NCI-H82 treated with DMSO at 0.1 percent for 48 hours (cell line): ENCODE results near the gene HSF2BP.
"Not testable (repeated sequence)": the region's sequence is repeated elsewhere in the genome, so short reads cannot be mapped to it uniquely, and the experiment has no call there.

Experiments
- DNase-seq: peaks from one replicate; lab custom pipeline; 2025; ENCODE audit not compliant: unreplicated experiment; lab: John Stamatoyannopoulos, UW

HSF2BP gene

DNA sequence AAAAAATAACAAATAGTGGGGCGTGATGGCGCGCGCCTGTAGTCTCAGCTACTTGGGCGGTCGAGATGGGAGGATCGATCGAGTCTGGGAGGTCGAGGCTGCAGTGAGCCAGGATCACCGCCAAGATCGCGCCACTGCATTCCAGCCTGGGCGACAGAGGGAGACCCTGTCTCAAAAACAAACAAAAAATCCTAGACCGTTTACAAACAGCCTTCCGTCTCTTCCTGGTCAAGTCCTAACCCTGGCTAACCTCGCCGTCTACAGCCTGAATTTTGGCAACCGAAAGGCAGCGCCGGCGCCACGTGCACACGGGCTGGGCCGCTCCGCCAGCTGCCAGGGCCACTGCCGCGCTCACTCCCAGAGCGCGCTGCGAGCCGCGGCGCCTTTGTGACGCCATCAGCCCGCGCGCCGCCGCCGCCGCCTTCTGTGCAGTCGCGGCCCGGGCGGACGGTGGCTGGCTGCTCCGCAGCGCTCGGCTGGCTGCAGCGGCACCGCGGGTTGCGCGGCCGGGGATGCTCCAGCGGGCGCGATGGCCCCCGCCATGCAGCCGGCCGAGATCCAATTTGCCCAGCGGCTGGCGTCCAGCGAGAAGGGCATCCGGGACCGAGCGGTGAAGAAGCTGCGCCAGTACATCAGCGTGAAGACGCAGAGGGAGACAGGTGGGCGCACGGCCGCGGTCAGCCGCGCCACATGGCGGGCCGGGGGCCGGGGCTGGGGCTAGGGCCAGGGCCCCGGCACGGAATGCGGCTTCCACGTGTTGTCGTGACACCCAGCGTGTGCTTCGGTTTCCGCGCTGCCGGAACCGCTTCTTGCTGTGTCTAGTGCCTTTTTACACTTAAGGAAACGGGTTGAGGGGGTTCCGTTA, at the start of gene HSF2BP, which contains the start of gene RRP1B:
Gene HSF2BP (minus strand): TSS at position 353 of the 865 bp plus-strand sequence. CDS start 1,392 bp downstream, outside the sequence.
Gene RRP1B (plus strand): TSS at position 425 of the 865 bp plus-strand sequence. CDS start 105 bp downstream, at position 530.
- DNase-seq: peak; percentile 53

DNA sequence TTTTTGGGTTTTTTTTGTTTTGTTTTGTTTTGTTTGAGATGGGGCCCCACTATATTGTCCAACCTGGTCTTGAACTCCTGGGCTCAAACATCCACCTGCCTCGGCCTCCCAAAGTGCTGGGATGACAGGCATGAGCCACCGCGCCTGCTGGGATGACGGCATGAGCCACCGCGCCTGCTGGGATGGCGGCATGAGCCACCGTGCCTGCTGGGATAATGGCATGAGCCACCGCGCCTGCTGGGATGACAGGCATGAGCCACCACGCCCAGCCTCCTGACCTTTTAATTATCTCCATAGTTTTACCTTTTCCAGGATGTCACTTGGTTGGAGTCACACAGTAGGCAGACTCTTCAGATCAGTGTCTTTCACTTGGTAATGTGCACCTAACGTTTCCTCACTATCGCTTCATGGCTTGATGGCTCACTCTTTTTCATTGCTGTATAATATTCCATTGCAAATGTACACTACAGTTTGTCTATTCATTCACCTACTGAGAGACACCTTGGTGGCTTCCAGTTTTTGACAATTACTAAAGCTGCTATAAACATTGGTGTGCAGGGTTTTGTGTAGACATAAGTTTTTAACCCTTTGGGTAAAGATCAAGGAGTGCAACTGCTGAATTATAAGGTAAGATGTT, 49.6 kb upstream of the HSF2BP start:
- DNase-seq: no peak

DNA sequence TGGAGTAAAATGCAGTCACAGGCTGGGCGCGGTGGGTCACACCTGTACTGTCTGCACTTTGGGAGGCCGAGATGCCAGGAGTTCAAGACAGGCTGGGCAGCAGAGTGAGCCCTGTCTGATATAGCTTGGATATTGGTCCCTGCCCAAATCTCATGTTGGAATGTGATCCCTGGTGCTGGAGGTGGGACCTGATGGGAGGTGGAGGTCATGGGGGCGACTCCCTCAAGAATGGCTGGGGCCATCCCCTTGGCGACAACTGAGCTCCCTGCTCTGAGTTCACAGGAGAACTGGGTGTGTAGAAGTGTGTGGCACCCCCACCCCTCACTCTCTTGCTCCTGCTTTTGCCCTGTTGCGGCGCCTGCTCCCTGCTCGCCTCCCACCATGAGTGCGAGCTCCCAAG, 48.2 kb upstream of the HSF2BP start:
- DNase-seq: no peak

DNA sequence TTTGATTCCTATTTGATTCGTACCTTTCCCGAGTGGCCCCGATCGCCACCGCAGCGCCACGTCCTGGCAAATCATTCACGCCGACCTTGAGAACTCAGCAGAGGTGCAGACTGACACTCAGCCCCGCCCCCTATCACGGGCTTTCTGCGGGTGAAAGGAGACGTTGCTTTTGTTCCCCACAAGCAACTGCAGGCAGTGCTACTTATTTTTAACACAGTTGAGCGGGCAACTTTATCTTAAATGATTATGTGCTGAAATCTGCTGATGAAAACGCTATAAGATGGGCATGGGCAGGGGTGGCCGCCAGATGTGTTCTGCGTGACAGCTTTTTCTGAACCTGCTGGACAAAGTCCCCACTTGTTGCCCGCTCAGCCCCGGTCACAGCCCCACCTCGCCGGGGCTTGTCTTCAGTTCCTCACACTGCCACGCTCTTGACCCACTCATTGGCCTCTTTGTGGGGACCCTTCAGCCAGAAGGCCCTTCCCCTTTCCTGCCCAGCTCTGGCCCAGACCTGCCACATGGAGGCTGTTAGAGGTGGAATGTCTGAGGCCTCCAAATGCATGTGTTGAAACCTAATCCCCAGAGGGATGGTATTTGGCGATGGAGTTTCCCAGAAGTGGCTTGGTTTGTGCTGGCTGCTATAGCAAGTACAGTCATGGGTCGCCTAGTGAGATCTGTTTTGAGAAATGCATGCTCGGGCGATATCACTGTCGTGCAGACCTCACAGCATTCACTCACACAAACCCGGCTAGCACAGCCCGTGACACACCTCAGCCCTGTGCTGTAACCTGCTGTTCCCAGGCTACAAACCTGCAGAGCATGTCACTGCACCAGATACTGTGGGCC, 44.0 kb upstream of the HSF2BP start:
- DNase-seq: no peak

DNA sequence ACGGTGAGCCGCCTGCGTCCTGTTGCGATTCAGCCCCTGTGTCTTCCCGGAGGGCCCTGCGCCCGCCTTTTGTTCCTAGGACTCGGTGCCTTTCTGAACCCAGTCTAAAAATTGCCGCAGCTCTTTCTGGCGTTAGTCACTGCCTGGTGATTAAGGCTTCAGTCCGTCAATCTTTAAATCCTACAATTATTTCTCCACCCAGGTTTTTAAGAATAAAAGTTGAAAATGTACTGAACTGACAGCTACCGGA, 43.4 kb upstream of the HSF2BP start:
- DNase-seq: no peak

DNA sequence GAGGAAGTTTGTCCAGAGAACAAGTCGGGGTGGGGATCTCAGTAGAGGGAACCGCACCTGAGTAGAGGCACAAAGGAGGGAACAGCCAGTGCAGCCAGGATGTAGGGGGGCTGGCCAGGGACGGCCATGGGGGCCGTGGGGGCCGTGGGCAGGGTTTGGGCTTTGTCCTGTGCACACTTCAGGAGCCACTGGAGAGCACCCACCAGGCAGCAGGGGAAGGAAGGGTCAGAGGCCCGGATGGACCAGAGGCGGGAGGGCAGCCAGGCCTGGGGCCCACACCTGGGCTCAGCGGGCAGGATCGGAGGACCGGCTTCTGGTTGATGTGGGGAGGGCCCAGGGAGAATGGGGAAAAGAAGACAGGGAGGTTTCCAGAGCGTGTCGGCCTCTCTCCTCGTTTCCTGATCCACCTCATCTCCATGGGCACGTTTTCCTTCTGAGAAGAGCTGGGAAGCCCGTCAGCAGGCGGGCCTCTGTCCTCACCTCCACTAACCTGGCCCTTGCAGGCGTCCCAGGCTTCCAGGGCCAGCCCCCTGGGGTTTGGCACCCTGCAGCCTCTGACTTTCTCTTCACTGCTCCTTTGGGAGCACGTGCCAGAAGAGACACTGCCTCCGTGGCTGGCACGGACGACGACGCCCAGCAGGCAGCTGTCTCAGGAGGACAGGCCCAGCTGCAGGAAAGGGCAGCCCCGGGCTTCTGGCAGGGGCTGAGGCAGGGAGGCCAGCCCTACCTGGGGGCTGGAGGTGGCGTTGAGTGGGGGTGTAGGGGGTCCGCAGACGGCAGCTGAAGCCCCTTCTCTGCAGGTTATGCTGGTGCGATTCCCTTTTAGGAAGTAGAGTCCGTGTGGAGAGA, 42.9 kb upstream of the HSF2BP start:
- DNase-seq: no peak

DNA sequence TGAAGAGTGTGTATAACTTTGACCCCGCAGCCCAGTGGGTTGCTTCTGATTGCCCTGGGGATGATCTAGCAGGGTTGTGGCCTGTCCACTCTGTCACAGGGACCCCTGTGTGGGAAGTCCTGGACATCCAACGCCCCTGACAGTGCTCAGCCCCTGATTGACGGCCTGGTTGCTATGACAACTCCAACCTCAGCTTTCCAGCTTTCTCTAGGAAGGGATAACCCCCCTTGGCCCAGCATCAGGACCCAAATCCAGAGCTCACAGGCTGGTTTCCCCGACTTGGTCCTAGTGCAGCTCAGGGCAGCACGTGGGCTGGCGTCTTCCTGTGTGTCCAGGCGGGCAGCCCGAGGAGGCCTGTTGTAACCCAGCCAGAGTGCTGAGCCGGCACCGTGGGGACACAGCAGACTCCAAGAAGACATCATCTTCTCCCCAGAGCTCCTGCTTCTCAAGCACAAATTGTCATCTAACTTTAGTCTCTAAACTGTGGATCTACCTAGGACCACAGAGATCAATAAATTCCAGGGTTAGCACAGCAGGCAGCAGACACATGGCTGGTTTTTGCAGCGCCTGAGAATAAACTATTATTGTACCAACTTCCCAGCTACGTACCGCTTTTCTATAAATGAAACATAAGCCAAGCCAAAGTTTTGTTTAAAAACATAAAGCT, 40.8 kb upstream of the HSF2BP start:
- DNase-seq: no peak

DNA sequence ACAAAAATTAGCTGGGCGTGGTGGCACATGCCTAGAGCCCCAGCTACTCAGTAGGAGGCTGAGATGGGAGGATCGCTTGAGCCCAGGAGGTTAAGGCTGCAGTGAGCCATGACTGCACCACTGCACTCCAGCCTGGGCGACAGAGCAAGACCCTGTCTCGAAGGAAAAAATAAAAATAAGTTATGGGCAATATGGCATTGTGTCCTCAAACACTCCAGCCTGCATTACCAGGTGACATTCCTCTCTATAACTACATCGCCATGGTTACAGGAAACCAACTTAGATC, 40.1 kb upstream of the HSF2BP start:
- not testable (repeated sequence) for DNase-seq

DNA sequence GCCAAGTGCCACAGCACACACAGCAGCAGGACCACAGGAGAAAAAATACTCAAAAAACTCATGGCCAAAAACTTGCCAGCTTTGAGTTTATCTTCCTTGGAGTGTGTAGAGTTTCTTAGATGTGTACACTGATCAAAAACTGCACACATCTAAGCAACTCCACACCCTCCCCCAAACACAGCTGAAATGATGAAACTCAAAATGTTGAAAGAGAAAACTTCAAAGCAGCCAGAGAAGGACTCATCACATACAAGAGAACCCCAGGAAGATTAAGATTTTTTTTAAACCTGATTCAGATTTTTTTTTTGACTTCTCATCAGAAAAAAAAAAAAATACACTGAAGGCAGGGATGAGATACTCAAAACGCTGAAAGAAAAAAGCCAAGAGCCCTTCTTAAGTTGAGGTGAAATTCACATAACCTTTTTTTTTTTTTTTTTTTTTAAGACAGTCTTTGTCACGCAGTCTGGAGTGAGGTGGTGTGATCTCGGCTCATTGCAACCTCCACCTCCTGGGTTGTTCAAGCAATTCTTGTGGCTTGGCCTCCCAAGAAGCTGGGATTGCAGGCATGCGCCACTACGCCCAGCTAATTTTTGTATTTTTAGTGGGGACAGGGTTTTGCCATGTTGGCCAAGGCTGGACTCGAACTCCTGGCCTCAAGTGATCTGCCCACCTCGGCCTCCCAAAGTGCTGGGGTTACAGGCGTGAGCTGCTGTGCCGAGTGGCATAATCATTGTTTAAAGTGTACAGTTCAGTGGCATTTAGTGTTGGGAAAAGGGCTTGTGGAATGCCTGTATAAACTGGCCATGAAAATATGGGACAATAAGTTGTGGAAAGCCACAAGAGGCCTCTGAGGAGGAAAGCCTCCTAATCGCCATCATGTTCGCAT, 38.7 kb upstream of the HSF2BP start:
- no peak for DNase-seq

DNA sequence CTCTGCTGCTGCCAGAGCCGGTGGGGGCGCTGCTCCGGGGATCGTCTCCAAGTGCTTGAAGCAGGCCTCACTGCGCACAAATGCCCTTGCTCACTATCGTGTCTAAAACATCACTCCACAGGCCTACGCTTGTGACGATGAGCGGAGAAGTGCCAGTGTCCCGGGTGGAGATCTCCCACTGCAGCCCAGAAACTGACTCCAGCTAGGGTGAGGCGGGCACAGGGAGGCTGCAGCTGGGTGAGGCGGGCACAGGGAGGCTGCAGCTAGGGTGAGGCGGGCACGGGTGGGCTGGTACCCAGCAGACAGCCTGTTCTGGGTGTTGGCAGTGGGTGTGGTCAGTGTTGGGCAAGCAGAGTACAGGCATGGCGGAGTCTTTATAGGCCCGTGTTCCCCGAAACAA, 36.9 kb upstream of the HSF2BP start:
- no peak for DNase-seq

DNA sequence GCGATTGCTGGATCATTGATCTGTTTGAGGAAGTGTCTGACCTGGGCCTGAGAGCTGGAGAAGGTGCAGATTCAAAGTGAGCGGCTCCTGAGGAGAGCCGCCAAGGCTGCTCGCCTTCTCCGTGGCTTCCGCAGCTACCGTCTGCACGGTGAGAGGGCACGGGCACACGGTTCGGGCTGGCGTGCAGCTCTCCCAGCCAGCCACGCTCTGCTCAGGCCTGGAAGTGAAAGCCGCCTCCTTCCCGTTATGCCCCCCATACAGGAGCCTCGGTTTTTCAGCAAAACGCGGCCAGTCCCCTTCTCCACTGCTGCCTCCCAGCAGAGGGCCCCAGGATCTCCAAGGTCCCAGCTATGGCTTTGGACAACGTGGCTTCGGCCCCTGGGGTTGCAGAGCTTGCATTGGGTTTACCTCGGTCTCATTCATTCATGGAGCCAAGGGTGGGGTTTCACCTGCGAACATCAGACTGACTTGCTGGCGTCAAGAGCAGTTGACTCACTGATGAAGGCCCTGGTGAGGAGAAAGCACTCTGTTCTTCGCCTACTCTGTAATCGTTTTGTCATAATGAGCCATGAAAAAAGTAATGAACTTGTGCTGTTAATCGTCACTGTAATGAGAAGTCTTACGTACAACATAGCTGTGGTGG, 35.3 kb upstream of the HSF2BP start:
- DNase-seq: no peak

DNA sequence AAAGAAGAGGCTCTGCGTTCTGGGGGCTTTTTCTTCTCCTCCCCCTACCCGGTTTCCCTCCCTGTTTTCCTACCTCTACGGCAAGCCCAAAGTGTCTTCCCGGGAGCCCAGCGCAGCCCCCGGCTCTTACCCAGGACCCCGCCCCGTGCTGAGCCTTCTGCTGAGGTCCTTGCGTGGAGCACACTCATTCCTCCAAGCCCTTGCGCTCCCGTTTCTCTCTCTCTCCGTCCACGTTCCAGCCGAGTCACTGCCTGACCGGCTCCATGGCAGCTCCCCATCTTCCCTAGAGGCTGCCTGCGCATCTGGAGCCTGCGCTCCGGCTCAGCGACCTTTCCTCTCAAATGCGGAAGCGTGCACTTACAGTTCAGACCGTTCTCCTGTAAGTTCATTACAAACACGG, 34.7 kb upstream of the HSF2BP start:
- no peak for DNase-seq

DNA sequence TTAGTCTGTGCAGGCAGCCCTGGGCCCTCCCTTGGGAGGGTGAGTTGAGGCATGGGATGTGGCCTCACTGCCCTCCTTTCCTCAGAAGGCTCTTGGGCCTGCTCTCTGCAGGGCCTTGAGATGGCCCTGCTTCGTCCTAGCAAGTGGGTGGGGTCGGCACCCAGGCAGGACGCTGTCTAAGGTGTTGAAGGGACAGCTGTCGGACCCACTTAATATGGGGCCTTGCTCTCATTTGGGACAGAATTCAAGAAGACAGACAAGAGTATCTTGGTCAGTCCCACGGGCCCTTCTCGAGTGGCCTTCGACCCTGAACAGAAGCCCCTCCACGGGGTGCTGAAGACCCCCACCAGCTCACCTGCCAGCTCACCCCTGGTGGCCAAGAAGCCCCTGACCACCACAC, 33.7 kb upstream of the HSF2BP start:
- no peak for DNase-seq

DNA sequence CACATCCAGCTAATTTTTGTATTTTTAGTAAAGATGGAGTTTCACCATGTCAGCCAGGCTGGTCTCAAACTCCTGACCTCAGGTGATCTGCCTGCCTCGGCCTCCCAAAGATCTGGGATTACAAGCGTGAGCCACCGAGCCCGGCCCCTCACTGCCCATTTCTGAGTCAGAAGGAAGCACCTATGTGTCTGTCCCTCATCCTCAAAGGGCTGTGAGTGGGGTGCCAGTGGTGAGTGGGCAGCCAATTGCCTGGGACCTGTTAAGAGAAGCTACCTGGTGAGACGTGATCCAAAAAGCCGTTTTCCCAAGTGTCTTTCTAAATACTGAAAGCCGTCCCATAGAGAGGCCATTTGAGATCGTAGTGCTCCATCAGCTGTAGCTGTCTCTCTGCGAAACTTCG, 32.5 kb upstream of the HSF2BP start:
- no peak for DNase-seq

DNA sequence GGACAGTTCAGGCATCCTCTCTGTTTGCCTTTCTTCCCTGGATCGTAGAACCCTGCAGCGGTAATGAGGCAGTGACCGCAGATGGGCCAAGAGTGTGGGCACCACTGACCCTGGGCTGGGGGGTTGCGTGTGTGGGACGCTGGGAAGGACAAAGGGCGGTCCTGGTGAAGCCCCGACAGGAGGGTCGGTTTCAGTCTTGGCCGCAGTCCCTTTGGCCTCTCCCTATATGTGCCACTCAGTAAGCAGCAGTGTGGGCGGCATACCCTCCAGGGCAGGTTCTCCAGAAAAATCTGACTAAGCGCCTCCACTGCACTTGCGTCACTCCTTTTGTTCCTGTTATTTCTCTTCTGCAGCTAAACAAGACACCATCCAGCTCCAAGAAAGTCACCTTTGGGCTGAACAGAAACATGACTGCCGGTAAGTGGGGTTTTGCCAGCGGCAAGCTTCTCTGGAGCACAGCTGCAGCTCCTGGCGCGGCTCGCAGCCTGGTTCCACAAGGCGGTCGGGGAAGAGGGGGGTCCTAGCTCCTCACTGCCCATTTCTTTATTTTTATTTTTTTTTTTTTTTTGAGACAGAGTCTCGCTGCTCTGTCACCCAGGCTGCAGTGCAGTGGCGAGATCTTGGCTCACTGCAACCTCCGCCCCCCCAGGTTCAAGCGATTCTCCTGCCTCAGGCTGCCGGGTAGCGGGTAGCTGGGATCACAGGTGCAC, 32.0 kb upstream of the HSF2BP start:
- no peak for DNase-seq

DNA sequence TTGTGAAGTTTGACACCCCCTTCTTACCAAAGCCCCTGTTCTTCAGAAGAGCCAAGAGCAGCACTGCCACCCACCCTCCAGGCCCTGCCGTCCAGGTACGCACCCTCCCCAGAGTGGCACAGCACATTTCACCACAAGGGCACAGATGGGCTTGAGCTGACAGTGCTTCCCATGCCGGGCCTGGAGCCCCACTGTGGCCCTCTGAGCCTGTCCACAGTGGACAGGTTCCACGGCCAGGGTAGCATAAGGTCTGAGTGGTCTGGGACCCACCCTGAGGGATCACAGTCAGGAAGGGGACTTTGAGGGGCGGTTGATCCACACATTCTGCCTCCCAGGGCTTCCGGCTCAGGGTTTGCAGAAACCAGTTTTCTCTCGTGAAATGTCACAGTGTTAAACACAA, 31.1 kb upstream of the HSF2BP start:
- no peak for DNase-seq

DNA sequence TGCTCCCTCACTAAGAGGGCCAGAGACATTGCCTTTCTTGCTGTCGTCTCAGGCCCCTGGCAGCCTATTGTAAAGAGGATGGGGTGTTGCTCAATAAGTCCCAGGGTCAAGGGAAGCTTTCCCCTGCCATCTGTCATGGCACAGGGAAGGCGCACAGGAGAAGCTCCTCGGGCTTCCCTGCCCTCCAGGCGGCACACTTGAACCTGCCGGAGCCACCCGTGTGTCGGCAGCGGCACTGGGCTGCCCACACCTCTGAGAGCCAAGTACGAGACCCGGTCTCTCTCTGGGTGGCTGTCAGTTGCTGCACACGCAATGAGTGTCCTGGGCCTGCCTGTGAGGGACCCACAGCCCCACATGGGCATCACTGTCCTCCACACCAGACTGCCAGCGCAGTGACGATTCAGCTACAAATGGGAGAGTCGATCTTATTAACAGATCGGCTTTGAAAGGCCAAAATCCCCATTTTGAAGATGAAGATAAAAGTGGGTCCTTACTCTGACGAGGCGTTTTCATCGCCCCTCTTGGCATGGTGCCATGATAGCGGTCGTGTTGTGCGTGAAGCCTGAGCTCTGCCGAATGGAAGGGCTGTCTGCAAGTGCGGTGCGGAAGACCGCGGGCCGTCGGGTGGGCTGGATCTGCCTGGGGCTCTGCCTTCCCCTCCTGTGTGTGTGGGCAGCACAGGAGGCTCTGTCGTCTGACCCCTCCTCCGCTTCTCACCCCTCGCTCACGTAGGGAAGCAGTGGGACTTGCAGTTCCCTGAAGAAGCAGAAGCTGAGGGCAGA, 30.5 kb upstream of the HSF2BP start:
- no peak for DNase-seq

DNA sequence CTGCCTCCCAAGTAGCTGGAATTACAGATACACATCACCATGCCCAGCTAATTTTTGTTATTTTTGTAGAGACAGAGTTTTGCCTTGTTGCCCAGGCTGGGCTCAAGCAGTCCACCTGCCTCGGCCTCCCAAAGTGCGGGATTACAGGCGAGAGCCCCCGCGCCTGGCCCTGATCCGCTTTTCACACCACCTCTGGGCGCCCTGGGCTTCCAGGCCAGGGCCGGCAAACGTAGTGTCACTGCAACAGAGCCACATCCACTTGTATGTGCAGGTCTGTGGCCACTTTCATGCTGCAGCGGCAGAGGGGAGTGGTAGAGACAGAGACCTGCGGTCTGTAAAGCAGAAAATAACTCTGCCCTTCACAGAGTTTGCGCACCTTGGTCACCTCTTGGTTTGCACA, 29.6 kb upstream of the HSF2BP start:
- no peak for DNase-seq
